Measurements from ENCODE around the gene MYCBP.

Gene MYCBP

GRCh38 chr1:38908821-38909220, 35.7 kb upstream of the MYCBP start:
- TF ChIP-seq, protein P1, sequence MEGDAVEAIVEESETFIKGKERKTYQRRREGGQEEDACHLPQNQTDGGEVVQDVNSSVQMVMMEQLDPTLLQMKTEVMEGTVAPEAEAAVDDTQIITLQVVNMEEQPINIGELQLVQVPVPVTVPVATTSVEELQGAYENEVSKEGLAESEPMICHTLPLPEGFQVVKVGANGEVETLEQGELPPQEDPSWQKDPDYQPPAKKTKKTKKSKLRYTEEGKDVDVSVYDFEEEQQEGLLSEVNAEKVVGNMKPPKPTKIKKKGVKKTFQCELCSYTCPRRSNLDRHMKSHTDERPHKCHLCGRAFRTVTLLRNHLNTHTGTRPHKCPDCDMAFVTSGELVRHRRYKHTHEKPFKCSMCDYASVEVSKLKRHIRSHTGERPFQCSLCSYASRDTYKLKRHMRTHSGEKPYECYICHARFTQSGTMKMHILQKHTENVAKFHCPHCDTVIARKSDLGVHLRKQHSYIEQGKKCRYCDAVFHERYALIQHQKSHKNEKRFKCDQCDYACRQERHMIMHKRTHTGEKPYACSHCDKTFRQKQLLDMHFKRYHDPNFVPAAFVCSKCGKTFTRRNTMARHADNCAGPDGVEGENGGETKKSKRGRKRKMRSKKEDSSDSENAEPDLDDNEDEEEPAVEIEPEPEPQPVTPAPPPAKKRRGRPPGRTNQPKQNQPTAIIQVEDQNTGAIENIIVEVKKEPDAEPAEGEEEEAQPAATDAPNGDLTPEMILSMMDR (conservative IDR thresholded peaks at IDR 0.05; ENCODE audit: control insufficient read depth, insufficient read depth, low read depth, low read length), result no peak
- H3K4me3 ChIP-seq (ENCODE audit: control insufficient read depth, low read depth, low read length), result no peak overlapping the region
- no peak for DNase-seq (ENCODE audit: low read depth)

- no peak for DNase-seq (ENCODE audit: low read depth)
- TF ChIP-seq, protein P1 (conservative IDR thresholded peaks at IDR 0.05; ENCODE audit: control insufficient read depth, insufficient read depth, low read depth, low read length), result no peak
- H3K4me3 ChIP-seq (ENCODE audit: control insufficient read depth, low read depth, low read length), result no peak overlapping the region
Observed at GRCh38 chr1:38905985-38906384, 32.8 kb upstream of the MYCBP start.

GRCh38 chr1:38899560-38899959, 26.4 kb upstream of the MYCBP start:
- TF ChIP-seq, protein P1 (conservative IDR thresholded peaks at IDR 0.05; ENCODE audit: control insufficient read depth, insufficient read depth, low read depth, low read length), result no peak
- DNase-seq (ENCODE audit: low read depth), result no peak
- H3K4me3 ChIP-seq (ENCODE audit: control insufficient read depth, low read depth, low read length), result no peak overlapping the region

DNA sequence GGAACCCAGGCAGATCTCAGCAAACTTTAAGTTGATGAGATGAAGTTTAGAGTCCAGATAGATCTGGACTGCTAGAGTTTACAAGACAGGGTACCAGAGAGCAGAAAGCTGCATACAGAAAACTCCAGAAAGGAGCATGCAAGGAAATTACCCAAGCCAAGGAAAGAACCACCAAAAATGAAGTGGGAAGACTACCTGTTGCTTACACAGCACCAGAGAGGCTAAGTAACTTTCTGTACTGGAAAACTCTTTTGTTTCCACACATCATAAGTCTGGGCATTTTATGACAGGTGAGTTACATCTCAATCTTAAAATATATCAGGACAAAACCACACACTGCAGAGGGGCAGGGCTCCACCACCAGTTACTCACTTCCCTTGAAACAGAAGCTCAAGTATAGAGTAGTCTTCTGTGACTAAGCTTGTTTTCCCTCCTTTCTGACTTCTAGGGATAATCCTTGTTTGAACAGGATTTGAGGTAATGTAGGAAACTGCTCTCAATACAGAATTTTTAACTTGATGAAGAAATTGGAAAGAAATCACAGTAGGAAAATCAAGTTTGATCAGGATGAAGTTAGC, 25.6 kb upstream of the MYCBP start:
- TF ChIP-seq, protein P1 (conservative IDR thresholded peaks at IDR 0.05; ENCODE audit: control insufficient read depth, insufficient read depth, low read depth, low read length), result no peak
- no peak overlapping the region for H3K4me3 ChIP-seq (ENCODE audit: control insufficient read depth, low read depth, low read length)
- peak; percentile 10 for DNase-seq (ENCODE audit: low read depth)

- DNase-seq (ENCODE audit: low read depth), result no peak
- no peak overlapping the region for H3K4me3 ChIP-seq (ENCODE audit: control insufficient read depth, low read depth, low read length)
- TF ChIP-seq, protein P1 (conservative IDR thresholded peaks at IDR 0.05; ENCODE audit: control insufficient read depth, insufficient read depth, low read depth, low read length), result no peak
Observed at GRCh38 chr1:38896169-38896568, 23.0 kb upstream of the MYCBP start.

DNA sequence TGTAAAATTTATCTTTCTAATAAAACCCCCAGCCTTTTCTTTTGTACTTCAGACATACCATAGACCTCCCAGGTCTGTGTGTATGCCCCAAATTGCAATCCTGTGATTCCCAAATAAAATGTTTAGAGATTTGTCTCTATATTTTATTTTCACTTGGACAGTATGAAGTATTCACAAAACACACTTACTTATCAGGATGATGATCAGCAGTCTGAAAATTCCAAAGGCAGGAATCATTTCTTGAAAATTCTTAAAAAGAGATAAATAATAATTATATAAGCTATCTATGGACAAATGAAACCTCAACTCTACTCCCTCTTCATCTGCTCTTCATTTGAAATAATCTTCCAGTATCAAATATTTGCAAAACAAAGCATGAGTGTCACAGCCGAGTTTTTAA, 19.8 kb upstream of the MYCBP start:
- TF ChIP-seq, protein P1 (conservative IDR thresholded peaks at IDR 0.05; ENCODE audit: control insufficient read depth, insufficient read depth, low read depth, low read length), result no peak
- DNase-seq (ENCODE audit: low read depth), result no peak
- H3K4me3 ChIP-seq (ENCODE audit: control insufficient read depth, low read depth, low read length), result no peak overlapping the region

GRCh38 chr1:38891753-38892152, 18.6 kb upstream of the MYCBP start:
- DNase-seq (ENCODE audit: low read depth), result no peak
- TF ChIP-seq, protein P1 (conservative IDR thresholded peaks at IDR 0.05; ENCODE audit: control insufficient read depth, insufficient read depth, low read depth, low read length), result peak; percentile 7

More at GRCh38 chr1:38891753-38892152, 18.6 kb upstream of the MYCBP start:
- H3K4me3 ChIP-seq (ENCODE audit: control insufficient read depth, low read depth, low read length), result no peak overlapping the region
